ENCODE measurements around the gene ST6GALNAC3.

DNA sequence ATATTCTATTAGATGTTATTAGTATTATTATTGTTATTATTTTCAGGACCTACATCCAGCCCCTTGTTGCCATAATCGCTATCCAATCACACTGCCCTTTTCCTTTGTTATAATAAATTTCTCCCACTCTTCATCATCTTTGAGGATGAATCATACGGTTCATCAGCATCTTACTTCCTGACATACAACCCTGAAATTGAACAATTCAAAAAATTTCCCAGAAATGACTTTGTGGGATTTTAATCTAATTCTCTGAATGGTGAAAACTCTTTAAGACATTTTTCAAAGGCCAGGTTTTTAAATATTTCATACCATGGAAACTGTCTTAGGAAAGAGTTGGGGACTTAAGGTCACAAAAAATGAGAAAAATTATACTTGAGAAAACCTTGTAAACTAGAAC is 353.5 kb downstream of the ST6GALNAC3 start:
- no peak for TF ChIP-seq FOXK2 (IDR thresholded peaks at IDR 0.05)
- no peak for TF ChIP-seq CTBP1 (IDR thresholded peaks at IDR 0.05; ENCODE audit: borderline replicate concordance)
- TF ChIP-seq BHLHE40 (IDR thresholded peaks at IDR 0.05; ENCODE audit: borderline replicate concordance), result no peak

All from HEK293T (cell line).